H9 (cell line): ENCODE measurements around the gene DLG2. TPM values are rescaled to one million over a fixed set of nuclear protein-coding genes. Genes with fewer than 3 reads are reported as not detected.

Experiments
- DNase-seq: peaks from one replicate; pipeline ENCODE4 v3.0.0-alpha.2; 2017
- H2AFZ ChIP-seq: one replicate; pipeline ENCODE4 v1.6.1; 2013; ENCODE audit warnings: mild to moderate bottlenecking, low read length, control low read depth, moderate library complexity
- H2AK5ac ChIP-seq: 2 replicates; pipeline ENCODE4 v1.6.1; 2013; ENCODE audit warnings: low read length, control low read depth, mixed read lengths; ENCODE audit not compliant: insufficient read length
- H2BK120ac ChIP-seq: one replicate; pipeline ENCODE4 v1.6.1; 2013; ENCODE audit warnings: low read depth, mild to moderate bottlenecking, low read length, control low read depth, inconsistent platforms; ENCODE audit not compliant: poor library complexity, severe bottlenecking
- H2BK12ac ChIP-seq: 2 replicates; pipeline ENCODE4 v1.6.1; 2013; ENCODE audit warnings: low read length, control low read depth, mixed read lengths, low read depth; ENCODE audit not compliant: insufficient read length
- H2BK15ac ChIP-seq: 2 replicates; pipeline ENCODE4 v1.6.1; 2013; ENCODE audit warnings: low read depth, low read length, control low read depth
- H2BK20ac ChIP-seq: one replicate; pipeline ENCODE4 v1.6.1; 2013; ENCODE audit warnings: low read depth, mild to moderate bottlenecking, low read length, control low read depth, inconsistent platforms; ENCODE audit not compliant: poor library complexity, severe bottlenecking
- H2BK5ac ChIP-seq: 2 replicates; pipeline ENCODE4 v1.6.1; 2013; ENCODE audit warnings: low read length, control low read depth, mixed read lengths; ENCODE audit not compliant: insufficient read length
- H3K14ac ChIP-seq: 2 replicates; pipeline ENCODE4 v1.6.1; 2013; ENCODE audit warnings: low read length, control low read depth; ENCODE audit not compliant: insufficient read depth
- H3K18ac ChIP-seq: 2 replicates; pipeline ENCODE4 v1.6.1; 2013; ENCODE audit warnings: low read depth, mild to moderate bottlenecking, mixed read lengths, low read length, control low read depth; ENCODE audit not compliant: insufficient read length
- H3K23ac ChIP-seq: 2 replicates; pipeline ENCODE4 v1.6.1; 2013; ENCODE audit warnings: low read length, control low read depth, mixed read lengths, low read depth; ENCODE audit not compliant: insufficient read length
- H3K23me2 ChIP-seq: 2 replicates; pipeline ENCODE4 v1.6.1; 2013; ENCODE audit warnings: low read depth, mild to moderate bottlenecking, mixed read lengths, low read length, control low read depth; ENCODE audit not compliant: insufficient read length, poor library complexity, severe bottlenecking
- H3K27ac ChIP-seq: 2 replicates; pipeline ENCODE4 v1.5.1; 2013; ENCODE audit warnings: low read length, control low read depth, mixed read lengths, low read depth; ENCODE audit not compliant: insufficient read length
- H3K27me3 ChIP-seq: 2 replicates; pipeline ENCODE4 v1.6.1; 2013; ENCODE audit warnings: low read length, control low read depth, inconsistent platforms; ENCODE audit not compliant: insufficient read depth
- H3K4ac ChIP-seq: 2 replicates; pipeline ENCODE4 v1.6.1; 2013; ENCODE audit warnings: low read depth, mild to moderate bottlenecking, control low read depth, inconsistent platforms, low read length, moderate library complexity
- H3K4me1 ChIP-seq: 2 replicates; pipeline ENCODE4 v1.6.1; 2013; ENCODE audit warnings: low read length, control low read depth, inconsistent platforms; ENCODE audit not compliant: insufficient read depth
- H3K4me2 ChIP-seq: 2 replicates; pipeline ENCODE4 v1.6.1; 2013; ENCODE audit warnings: low read length, control low read depth, mixed read lengths; ENCODE audit not compliant: insufficient read length, insufficient read depth
- H3K56ac ChIP-seq: 2 replicates; pipeline ENCODE4 v1.6.1; 2013; ENCODE audit warnings: low read depth, mild to moderate bottlenecking, mixed read lengths, low read length, control low read depth; ENCODE audit not compliant: insufficient read length
- H3K79me1 ChIP-seq: 2 replicates; pipeline ENCODE4 v1.6.1; 2013; ENCODE audit warnings: low read depth, mild to moderate bottlenecking, moderate library complexity, low read length, control low read depth, inconsistent platforms; ENCODE audit not compliant: insufficient read depth, poor library complexity, severe bottlenecking
- H3K79me2 ChIP-seq: 2 replicates; pipeline ENCODE4 v1.6.1; 2013; ENCODE audit warnings: low read length, control low read depth, inconsistent platforms; ENCODE audit not compliant: insufficient read depth
- H3K9ac ChIP-seq: 2 replicates; pipeline ENCODE4 v1.6.1; 2013; ENCODE audit warnings: low read length, control low read depth, mixed read lengths; ENCODE audit not compliant: insufficient read length; ENCODE audit errors: extremely low read depth
- H3K9me3 ChIP-seq: one replicate; pipeline ENCODE4 v1.6.1; 2013; ENCODE audit warnings: low read depth, low read length, inconsistent platforms; ENCODE audit not compliant: control insufficient read depth
- H3T11ph ChIP-seq: one replicate; pipeline ENCODE4 v1.6.1; 2013; ENCODE audit warnings: mild to moderate bottlenecking, low read length, control low read depth, inconsistent platforms
- H4K20me1 ChIP-seq: one replicate; pipeline ENCODE4 v1.6.1; 2013; ENCODE audit not compliant: control insufficient read depth, insufficient read length, insufficient read depth
- H4K5ac ChIP-seq: 2 replicates; pipeline ENCODE4 v1.6.1; 2013; ENCODE audit warnings: low read depth, mild to moderate bottlenecking, mixed read lengths, low read length, control low read depth; ENCODE audit not compliant: insufficient read length
- H4K8ac ChIP-seq: replicated peaks from 2 replicates; pipeline ENCODE4 v1.6.1; 2013; ENCODE audit warnings: low read length, control low read depth, mixed read lengths, low read depth; ENCODE audit not compliant: insufficient read length
- H4K91ac ChIP-seq: 2 replicates; pipeline ENCODE4 v1.6.1; 2013; ENCODE audit warnings: low read depth, mild to moderate bottlenecking, moderate library complexity, mixed read lengths, low read length, control low read depth; ENCODE audit not compliant: insufficient read length
- H3K27ac Mint-ChIP-seq, 3 experiments: 2 replicates in 2 of 3; 3 replicates in 1 of 3; pipeline ENCODE4 v1.8.0; 2020 to 2021; ENCODE audit warnings: mixed read lengths in 3 of 3, mild to moderate bottlenecking in 1 of 3, moderate library complexity in 1 of 3
- H3K27me3 Mint-ChIP-seq: 2 replicates; pipeline ENCODE4 v1.8.0; 2021; ENCODE audit warnings: low read depth, mild to moderate bottlenecking, moderate library complexity, mixed read lengths
- H3K36me3 Mint-ChIP-seq, 3 experiments: 2 replicates in 2 of 3; 3 replicates in 1 of 3; pipeline ENCODE4 v1.8.0; 2020 to 2021; ENCODE audit warnings: low read depth in 3 of 3, mixed read lengths in 3 of 3; ENCODE audit not compliant: insufficient read depth in 1 of 3
- H3K4me1 Mint-ChIP-seq, 2 experiments: 2 replicates each; pipeline ENCODE4 v1.8.0; 2020; ENCODE audit warnings: mixed read lengths in 2 of 2
- H3K4me3 Mint-ChIP-seq, 2 experiments: 2 replicates in 1 of 2; 3 replicates in 1 of 2; pipeline ENCODE4 v1.8.0; 2020 to 2021; ENCODE audit warnings: mild to moderate bottlenecking in 2 of 2, mixed read lengths in 2 of 2, moderate library complexity in 1 of 2
- H3K9me3 Mint-ChIP-seq, 2 experiments: 2 replicates in 1 of 2; 3 replicates in 1 of 2; pipeline ENCODE4 v1.8.0; 2020; ENCODE audit warnings: mild to moderate bottlenecking in 2 of 2, mixed read lengths in 2 of 2, moderate library complexity in 1 of 2
- CTCF ChIP-seq: fragments of 200-600 bp; sonication (generic); conservative IDR thresholded peaks from 3 replicates; pipeline ENCODE4 v1.8.0; 2021; ENCODE audit warnings: antibody characterized with exemption, mild to moderate bottlenecking
- WGBS: extraction: QIAGEN DNeasy Blood & Tissue Kit; methylation state at CpG from one replicate; pipeline ENCODE4 v1.1.7; 2013; ENCODE audit warnings: missing lambda C conversion rate, low lambda C conversion rate, mixed read lengths; ENCODE audit not compliant: insufficient read length; ENCODE audit errors: extremely low coverage; 5-methylcytosine and 5-hydroxymethylcytosine counted together
- total RNA-seq: library from RNA; stranded (reverse); gene quantifications from 2 replicates; pipeline ENCODE4 v1.2.1, GENCODE V29; 2021

DLG2 gene
- total RNA-seq, 1 experiment from 2014 or later, result 8.0 TPM

GRCh38 chr11:83574519-83574918, 2052.6 kb downstream of the DLG2 start:
- Histone ChIP-seq H4K5ac (no peak overlapping the region), H2BK20ac (peak overlapping the region; percentile 90), H3K4ac (no peak overlapping the region), H3K4me2 (no peak overlapping the region), H3K79me2 (no peaks in the 10 kb centered on the region), H3K27me3 (no peaks in the 10 kb centered on the region), H3K23ac (no peak overlapping the region), H2AFZ (no peak overlapping the region), H2BK5ac (no peak overlapping the region), H3K56ac (no peak overlapping the region), H2AK5ac (no peak overlapping the region), H3T11ph (no peak overlapping the region), H2BK12ac (no peak overlapping the region), H4K20me1 (no peaks in the 10 kb centered on the region), H3K9ac (no peak overlapping the region), H3K27ac (no peak overlapping the region), H3K9me3 (no peaks in the 10 kb centered on the region), H2BK15ac (no peak overlapping the region), H3K79me1 (no peaks in the 10 kb centered on the region), H3K4me1 (peaks cover 3% of the 10 kb centered on the region; the same call in 1 of the 2 replicates), H4K91ac (no peak overlapping the region), H3K18ac (no peak overlapping the region), H3K23me2 (no peaks in the 10 kb centered on the region), H2BK120ac (no peak overlapping the region), H3K14ac (no peak overlapping the region), H4K8ac (no peak overlapping the region)
- Mint-ChIP-seq H3K4me3 (no peak overlapping the region), H3K27me3 (no peaks in the 10 kb centered on the region), H3K27ac (no peak overlapping the region), H3K36me3 (no peaks in the 10 kb centered on the region), H3K4me1 (peaks cover 15 to 31% of the 10 kb centered on the region in 2 experiments), H3K9me3 (no peaks in the 10 kb centered on the region)
- DNase-seq, result no peak
- TF ChIP-seq CTCF, result no peak
- no CpG with 5 or more reads among the region's 2 CpGs for WGBS
